ENCODE data around the gene ABHD18.
"Not testable (repeated sequence)": the region's sequence is repeated elsewhere in the genome, so short reads cannot be mapped to it uniquely, and the experiment has no call there.

The ABHD18 gene

DNA sequence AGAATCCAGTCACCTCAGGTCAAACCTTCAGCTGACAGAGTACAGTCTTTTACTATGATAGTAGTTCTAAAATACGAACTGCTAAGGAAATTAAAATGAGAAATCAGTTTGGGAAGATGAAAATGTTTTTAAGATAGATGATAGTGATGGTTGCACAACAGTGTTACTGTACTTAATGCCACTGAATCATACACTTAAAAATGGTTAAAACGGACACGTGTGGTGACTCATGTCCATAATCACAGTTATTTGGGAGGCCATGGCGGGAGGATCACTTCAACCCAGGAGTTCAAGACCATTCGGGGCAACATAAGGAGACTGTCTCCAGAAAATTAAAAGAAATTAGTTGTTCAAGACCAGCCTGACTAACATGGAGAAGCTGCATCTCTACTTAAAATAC is 41.4 kb downstream of the ABHD18 start:
- ATAC-seq (replicated peaks): no peak
- Mint-ChIP-seq H3K27ac (peak overlapping the region in 1 of 2 donors; percentile 73), H3K4me1 (ENCODE audit: low read depth in 2 of 2) (peaks cover 0 to 4% of the 10 kb centered on the region in 2 donors), H3K4me3 (no peak overlapping the region), H3K27me3 (no peaks in the 10 kb centered on the region), H3K36me3 (ENCODE audit: insufficient read depth) (peaks cover 14% of the 10 kb centered on the region), H3K9me3 (no peaks in the 10 kb centered on the region)
- DNase-seq: no peak

DNA sequence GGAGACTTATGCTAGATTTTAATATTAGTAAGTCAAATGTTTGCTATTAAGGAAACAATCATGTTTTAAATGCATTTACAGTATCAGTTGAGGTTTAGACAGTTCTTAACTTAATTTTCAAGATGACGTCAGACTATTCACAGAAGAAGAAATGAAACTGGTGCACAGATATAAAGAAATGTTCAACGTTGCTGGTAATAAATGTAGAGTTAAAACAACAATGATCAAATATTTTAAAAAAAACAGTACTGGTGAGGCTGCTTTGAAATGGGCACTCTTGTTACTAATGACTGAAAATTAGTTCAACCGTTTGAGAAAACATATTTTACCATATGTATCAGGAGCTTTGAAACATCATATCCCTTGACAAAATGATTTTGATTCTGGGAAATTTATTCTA is 44.2 kb downstream of the ABHD18 start:
- ATAC-seq (replicated peaks) (no peak), DNase-seq (no peak)
- H3K36me3 Mint-ChIP-seq (ENCODE audit: insufficient read depth): peaks cover 21% of the 10 kb centered on the region

DNA sequence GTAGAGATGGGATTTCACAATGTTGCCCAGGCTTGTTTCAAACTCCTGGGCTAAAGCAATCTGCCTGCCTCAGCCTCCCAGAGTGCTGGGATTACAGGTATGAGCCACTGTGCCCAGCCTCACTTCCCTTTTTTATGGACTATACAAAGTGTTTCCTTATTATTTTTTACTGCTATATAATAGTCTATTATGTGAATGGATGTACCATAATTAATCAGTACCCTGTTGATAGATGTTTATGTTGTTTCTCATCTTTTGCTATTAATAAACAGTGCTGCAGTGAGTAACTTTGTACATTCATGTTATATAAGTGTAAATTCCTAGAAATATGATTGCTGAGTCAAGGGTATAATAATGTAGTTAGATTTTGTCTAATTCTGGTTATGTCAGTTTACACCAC is 60.1 kb downstream of the ABHD18 start:
- Mint-ChIP-seq H3K27me3 (no peaks in the 10 kb centered on the region), H3K36me3 (ENCODE audit: insufficient read depth) (peaks cover 75% of the 10 kb centered on the region), H3K4me3 (no peak overlapping the region), H3K9me3 (no peaks in the 10 kb centered on the region), H3K27ac (no peak overlapping the region), H3K4me1 (ENCODE audit: low read depth in 2 of 2) (no peaks in the 10 kb centered on the region)
- no peak for ATAC-seq (replicated peaks)
- DNase-seq: no peak

More for the DNA sequence above, 44.2 kb downstream of the ABHD18 start:
- no peaks in the 10 kb centered on the region for H3K9me3 Mint-ChIP-seq
- no peak overlapping the region for H3K4me3 Mint-ChIP-seq
- no peak overlapping the region for H3K27ac Mint-ChIP-seq
- H3K27me3 Mint-ChIP-seq: no peaks in the 10 kb centered on the region
- no peaks in the 10 kb centered on the region for H3K4me1 Mint-ChIP-seq (ENCODE audit: low read depth in 2 of 2)

DNA sequence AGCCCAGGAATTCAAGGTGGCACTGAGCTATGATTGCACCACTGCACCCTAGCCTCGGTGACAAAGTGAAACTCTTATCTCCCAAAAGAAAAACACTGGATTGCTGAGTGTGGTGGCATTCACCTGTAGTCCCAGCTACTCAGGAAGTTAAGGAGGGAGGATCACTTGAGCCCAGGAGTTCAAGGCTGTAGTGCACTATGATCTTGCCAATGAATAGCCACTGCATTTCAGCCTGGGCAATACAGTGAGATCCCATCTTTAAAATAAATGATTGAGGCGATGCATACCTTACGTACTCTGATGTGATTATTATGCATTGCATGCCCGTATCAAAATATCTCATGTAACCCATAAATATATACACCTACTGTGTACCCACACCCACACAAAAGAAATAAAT is 64.7 kb downstream of the ABHD18 start:
- Mint-ChIP-seq H3K9me3 (no peaks in the 10 kb centered on the region), H3K4me1 (ENCODE audit: low read depth in 2 of 2) (no peaks in the 10 kb centered on the region), H3K4me3 (no peak overlapping the region), H3K36me3 (ENCODE audit: insufficient read depth) (peaks cover 51% of the 10 kb centered on the region), H3K27me3 (no peaks in the 10 kb centered on the region), H3K27ac (peak overlapping the region in 1 of 2 donors; percentile 35)
- no peak for DNase-seq
- no peak for ATAC-seq (replicated peaks)

DNA sequence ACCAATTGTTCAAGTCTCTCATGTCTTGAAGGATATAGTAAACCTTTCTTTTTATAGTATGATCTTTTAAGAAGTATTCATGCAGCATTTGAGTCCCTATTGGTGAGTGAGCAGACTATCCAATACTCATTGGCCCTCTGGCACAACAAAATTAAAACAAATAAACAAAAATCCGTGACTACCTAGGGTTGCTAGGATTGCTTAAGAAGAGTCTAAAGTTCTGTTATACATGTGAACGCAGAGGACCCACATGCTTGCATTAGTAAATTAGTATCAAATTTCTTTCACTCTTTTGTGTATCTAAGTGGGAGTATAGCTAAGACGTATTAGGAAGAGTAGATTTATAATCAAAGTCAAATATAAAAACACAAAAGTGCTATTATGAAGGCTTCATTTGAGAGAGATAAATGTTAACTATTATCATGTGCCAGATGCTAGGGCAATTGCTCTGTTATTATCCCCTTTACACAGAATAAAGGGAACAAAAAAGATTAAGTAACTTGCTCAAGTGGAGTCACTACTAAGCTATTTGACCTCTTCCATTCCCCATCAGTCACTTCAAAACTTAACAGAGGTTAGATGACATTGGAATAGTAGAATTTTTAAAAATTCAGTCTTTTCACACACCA is 66.7 kb downstream of the ABHD18 start:
- no peak overlapping the region for H3K4me3 Mint-ChIP-seq
- H3K36me3 Mint-ChIP-seq (ENCODE audit: insufficient read depth): peaks cover 47% of the 10 kb centered on the region
- no peaks in the 10 kb centered on the region for H3K4me1 Mint-ChIP-seq (ENCODE audit: low read depth in 2 of 2)
- ATAC-seq (replicated peaks) (no peak), DNase-seq (no peak)
- H3K27me3 Mint-ChIP-seq: no peaks in the 10 kb centered on the region
- no peaks in the 10 kb centered on the region for H3K9me3 Mint-ChIP-seq
- H3K27ac Mint-ChIP-seq: no peak overlapping the region

DNA sequence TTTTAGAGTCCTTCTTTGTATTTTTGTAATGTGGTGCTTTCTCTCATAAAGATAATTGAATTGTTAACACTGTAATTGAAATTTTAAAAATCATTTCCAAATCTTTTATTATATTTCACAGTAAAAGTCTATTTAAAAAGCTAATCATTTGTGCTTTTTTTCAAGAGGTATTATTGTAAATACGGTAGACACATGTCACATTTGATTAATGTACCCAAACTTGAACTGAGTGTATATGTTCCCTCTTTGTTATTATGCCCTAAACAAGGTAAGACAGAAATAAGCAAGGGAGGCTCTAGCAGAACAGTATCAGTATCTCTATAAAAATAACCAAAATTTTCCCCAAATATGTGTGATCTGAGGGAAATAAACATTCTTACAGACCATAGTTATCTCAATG is 74.4 kb downstream of the ABHD18 start:
- Mint-ChIP-seq H3K9me3 (no peaks in the 10 kb centered on the region), H3K4me1 (ENCODE audit: low read depth in 2 of 2) (no peaks in the 10 kb centered on the region), H3K4me3 (no peak overlapping the region), H3K27ac (no peak overlapping the region), H3K36me3 (ENCODE audit: insufficient read depth) (peaks cover 6% of the 10 kb centered on the region), H3K27me3 (no peaks in the 10 kb centered on the region)
- no peak for ATAC-seq (replicated peaks)
- DNase-seq: no peak

DNA sequence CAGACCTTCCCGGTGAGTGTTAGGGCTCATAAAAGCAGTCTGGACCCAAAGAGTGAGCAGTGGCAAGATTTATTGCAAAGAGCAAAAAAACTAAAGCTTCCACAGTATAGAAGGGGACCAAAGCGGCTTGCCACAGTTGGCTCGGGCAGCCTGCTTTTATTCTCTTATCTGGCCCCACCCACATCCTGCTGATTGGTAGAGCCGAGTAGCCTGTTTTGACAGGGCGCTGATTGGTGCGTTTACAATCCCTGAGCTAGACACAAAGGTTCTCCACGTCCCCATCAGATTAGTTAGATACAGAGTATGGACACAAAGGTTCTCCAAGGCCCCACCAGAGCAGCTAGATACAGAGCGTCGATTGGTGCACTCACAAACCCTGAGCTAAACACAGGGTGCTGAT is 81.8 kb downstream of the ABHD18 start:
- H3K9me3 Mint-ChIP-seq; H3K27ac Mint-ChIP-seq; H3K4me3 Mint-ChIP-seq; H3K27me3 Mint-ChIP-seq; DNase-seq; H3K4me1 Mint-ChIP-seq (ENCODE audit: low read depth in 2 of 2); ATAC-seq (replicated peaks); H3K36me3 Mint-ChIP-seq (ENCODE audit: insufficient read depth): not testable (repeated sequence)

DNA sequence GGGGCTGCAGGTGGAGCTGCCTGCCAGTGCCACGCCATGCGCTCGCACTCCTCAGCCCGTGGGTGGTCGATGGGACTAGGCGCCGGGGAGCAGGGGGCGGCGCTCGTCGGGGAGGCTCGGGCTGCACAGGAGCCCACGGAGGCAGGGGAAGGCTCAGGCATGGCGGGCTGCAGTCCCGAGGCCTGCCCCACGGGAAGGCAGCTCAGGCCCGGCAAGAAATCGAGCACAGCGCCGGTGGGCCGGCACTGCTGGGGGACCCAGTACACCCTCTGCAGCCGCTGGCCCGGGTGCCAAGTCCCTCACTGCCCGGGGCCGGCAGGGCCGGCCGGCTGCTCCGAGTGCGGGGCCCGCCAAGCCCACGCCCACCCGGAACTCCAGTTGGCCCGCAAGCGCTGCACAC is 82.3 kb downstream of the ABHD18 start:
- not testable (repeated sequence) for H3K4me1 Mint-ChIP-seq (ENCODE audit: low read depth in 2 of 2); H3K4me3 Mint-ChIP-seq; DNase-seq; H3K9me3 Mint-ChIP-seq; ATAC-seq (replicated peaks); H3K27me3 Mint-ChIP-seq; H3K36me3 Mint-ChIP-seq (ENCODE audit: insufficient read depth); H3K27ac Mint-ChIP-seq

DNA sequence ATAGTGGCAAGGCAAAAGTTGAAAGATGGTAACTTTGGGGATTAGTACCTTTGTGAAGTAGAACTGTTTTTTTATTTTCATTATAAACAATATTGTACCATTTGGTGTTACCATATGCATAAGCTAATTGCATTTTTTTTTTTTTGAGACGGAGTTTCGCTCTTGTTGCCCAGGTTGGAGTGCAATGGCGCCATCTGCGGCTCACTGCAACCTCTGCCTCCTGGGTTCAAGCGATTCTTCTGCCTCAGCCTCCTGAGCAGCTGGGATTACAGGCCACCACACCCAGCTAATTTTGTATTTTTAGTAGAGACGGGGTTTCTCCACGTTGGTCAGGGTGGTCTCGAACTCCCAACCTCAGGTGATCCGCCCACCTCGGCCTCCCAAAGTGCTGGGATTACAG is 86.0 kb downstream of the ABHD18 start:
- H3K4me1 Mint-ChIP-seq (ENCODE audit: low read depth in 2 of 2); H3K9me3 Mint-ChIP-seq; ATAC-seq (replicated peaks); H3K4me3 Mint-ChIP-seq; DNase-seq; H3K27ac Mint-ChIP-seq; H3K36me3 Mint-ChIP-seq (ENCODE audit: insufficient read depth); H3K27me3 Mint-ChIP-seq: not testable (repeated sequence)

DNA sequence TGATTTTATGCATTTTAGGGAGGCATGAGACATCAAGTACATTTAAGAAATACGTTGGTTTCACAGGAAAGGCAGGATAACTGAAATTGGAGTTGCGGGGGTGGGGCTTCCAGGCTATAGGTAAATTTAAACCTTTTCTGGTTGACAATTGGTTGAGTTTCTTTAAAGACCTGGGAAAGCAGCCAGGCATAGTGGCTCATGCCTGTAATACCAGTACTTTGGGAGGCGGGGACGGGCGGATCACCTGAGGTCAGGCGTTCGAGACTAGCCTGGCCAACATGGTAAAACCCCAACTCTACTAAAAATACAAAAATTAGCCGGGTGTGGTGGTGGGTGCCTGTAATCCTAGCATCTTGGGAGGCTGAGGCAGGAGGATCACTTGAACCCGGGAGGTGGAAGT is 89.7 kb downstream of the ABHD18 start:
- H3K4me3 Mint-ChIP-seq: not testable (repeated sequence)

DNA sequence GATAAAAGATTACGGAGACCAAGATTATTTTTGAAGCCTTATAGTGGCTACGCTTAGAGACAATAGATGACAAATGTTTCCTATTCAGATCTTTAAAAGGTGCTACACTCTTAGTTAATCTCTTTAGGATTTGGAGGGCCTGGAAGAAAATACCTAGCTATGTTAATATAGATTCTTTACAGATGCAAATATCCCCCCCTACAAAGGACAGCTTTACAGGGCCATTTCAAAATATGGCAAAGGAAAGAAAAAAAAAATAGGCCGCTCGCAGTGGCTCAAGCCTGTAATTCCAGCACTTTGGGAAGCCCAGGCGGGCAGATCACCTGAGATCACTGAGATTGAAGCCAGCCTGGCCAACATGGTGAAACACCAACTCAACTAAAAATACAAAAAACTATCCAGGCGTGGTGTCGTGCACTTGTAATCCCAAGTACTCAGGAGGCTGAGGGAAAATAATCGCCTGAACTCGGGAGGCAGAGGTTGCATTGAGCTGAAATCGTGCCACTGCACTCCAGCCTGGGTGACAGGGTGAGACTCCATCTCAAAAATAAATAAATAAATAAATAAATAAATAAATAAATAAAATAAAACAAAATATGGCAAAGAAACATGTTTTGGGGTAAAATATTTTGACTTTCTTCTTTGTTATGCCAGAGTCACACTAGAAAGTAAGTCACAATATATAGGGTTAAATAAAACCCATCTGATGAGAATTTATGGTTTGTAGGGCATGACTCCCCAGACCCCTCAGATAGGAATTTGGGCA is 90.4 kb downstream of the ABHD18 start:
- H3K27me3 Mint-ChIP-seq; H3K27ac Mint-ChIP-seq; H3K9me3 Mint-ChIP-seq; DNase-seq; ATAC-seq (replicated peaks); H3K36me3 Mint-ChIP-seq (ENCODE audit: insufficient read depth); H3K4me1 Mint-ChIP-seq (ENCODE audit: low read depth in 2 of 2); H3K4me3 Mint-ChIP-seq: not testable (repeated sequence)

More for the DNA sequence above, 89.7 kb downstream of the ABHD18 start:
- H3K27ac Mint-ChIP-seq; H3K4me1 Mint-ChIP-seq (ENCODE audit: low read depth in 2 of 2); ATAC-seq (replicated peaks); H3K36me3 Mint-ChIP-seq (ENCODE audit: insufficient read depth); H3K9me3 Mint-ChIP-seq; DNase-seq; H3K27me3 Mint-ChIP-seq: not testable (repeated sequence)

DNA sequence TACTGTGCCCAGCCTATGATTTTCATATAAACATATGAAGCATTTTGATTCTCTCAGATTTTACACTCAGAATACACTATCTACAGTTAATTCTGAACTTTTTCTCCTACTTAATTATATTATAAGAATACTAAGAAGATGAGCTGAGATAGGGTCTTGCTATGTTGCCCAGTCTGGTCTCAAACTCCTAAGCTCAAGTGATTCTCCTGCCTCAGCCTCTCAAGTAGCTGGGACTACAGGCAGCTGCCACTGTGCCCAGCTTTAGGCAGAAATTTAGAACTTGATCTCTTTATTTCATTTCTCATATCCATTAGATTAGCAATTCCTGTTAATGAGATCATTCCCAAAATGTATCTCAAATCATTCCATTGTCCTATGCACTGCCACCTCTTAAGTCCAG is 91.2 kb downstream of the ABHD18 start:
- H3K4me1 Mint-ChIP-seq (ENCODE audit: low read depth in 2 of 2): peaks cover 2 to 6% of the 10 kb centered on the region in 2 donors
- ATAC-seq (replicated peaks) (no peak), DNase-seq (no peak)
- H3K36me3 Mint-ChIP-seq (ENCODE audit: insufficient read depth): peaks cover 3% of the 10 kb centered on the region
- H3K27ac Mint-ChIP-seq: no peak overlapping the region
- no peaks in the 10 kb centered on the region for H3K9me3 Mint-ChIP-seq
- H3K27me3 Mint-ChIP-seq: peaks cover 0 to 9% of the 10 kb centered on the region in 2 donors
- H3K4me3 Mint-ChIP-seq: no peak overlapping the region

DNA sequence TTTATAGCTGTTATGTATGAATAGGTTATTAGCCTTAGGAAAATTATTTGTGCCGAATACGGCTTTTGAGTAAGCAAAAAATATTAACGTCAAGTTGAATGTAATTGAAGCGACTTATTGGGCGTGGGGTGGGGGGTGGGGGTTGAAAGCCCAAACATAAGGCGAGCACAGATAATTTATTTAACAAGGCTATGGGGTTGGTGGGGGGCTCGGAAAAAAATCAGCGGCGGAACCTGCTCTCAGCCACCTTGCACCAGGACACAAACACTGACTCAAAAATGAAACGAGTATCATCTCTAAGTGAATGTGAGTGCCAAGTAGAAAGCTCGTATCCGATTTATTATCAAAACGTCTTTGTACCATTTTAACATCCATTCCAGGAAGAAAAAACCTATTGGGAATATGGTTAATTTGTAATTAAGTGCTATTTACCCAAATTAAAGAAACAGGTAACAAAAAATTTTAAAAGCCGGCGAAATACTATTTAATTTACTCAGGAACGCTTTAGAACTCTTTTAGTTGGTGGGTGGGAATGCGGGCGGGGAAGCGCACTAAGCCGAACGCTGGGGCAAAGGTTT is 95.0 kb downstream of the ABHD18 start:
- H3K4me1 Mint-ChIP-seq (ENCODE audit: low read depth in 2 of 2): peaks cover 4 to 11% of the 10 kb centered on the region in 2 donors
- DNase-seq (no peak), ATAC-seq (replicated peaks) (no peak)
- H3K27ac Mint-ChIP-seq: peak overlapping the region; percentile 87 to 95
- no peaks in the 10 kb centered on the region for H3K9me3 Mint-ChIP-seq
- peaks cover 9% of the 10 kb centered on the region for H3K36me3 Mint-ChIP-seq (ENCODE audit: insufficient read depth)
- no peaks in the 10 kb centered on the region for H3K27me3 Mint-ChIP-seq
- peak overlapping the region; percentile 79 to 86 for H3K4me3 Mint-ChIP-seq

Data from effector memory CD8-positive, alpha-beta T cell (primary cell).